Nephron (organoid): ENCODE results near the gene SLC12A8.
A peak's percentile ranks its signal among the peaks of the same experiment; 100 is the strongest.

ENCODE experiments used
- H3K27ac Mint-ChIP-seq, 3 experiments: 2 replicates each; pipeline ENCODE4 v1.8.0; 2020; ENCODE audit warnings: mixed read lengths in 3 of 3, mild to moderate bottlenecking in 2 of 3, moderate library complexity in 1 of 3
- H3K27me3 Mint-ChIP-seq: 2 replicates; pipeline ENCODE4 v1.8.0; 2021; ENCODE audit warnings: low read depth, mild to moderate bottlenecking, moderate library complexity, mixed read lengths
- H3K36me3 Mint-ChIP-seq: 2 replicates; pipeline ENCODE4 v1.8.0; 2020; ENCODE audit warnings: low read depth, mixed read lengths
- H3K4me1 Mint-ChIP-seq: 2 replicates; pipeline ENCODE4 v1.8.0; 2020; ENCODE audit warnings: mixed read lengths
- H3K4me3 Mint-ChIP-seq, 3 experiments: 2 replicates each; pipeline ENCODE4 v1.8.0; 2020; ENCODE audit warnings: mild to moderate bottlenecking in 3 of 3, mixed read lengths in 3 of 3, moderate library complexity in 2 of 3
- H3K9me3 Mint-ChIP-seq: 2 replicates; pipeline ENCODE4 v1.8.0; 2020; ENCODE audit warnings: mixed read lengths
- TF ChIP-seq, protein P1 (sequence below), 3 experiments: fragments of 200-600 bp; sonication (generic); IDR thresholded peaks; one replicate each; pipeline ENCODE4 v1.5.0; 2021; ENCODE audit warnings: antibody characterized with exemption in 3 of 3; ENCODE audit not compliant: unreplicated experiment in 3 of 3

The SLC12A8 gene

DNA sequence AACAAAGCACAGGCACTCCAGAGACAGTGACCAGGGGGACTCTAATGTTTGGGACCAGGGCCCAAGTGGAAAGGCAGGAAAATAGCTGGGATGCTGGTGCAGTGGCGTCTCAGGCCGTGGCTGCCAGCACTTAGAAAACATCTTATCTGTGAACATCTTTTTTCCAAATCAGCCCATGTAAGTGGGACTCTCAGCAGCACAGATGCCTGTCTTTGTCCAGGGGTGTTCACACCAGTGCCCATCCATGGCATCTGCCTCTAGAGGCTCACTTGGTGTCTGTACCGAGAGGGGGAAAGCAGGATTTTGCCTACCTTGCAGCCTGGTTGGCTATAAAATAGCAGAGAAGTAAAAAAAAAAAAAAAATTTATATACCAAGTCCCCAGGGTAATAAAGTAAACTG, 26.7 kb downstream of the SLC12A8 start:
- H3K27me3 Mint-ChIP-seq, result no peaks in the 10 kb centered on the region
- peaks cover 27% of the 10 kb centered on the region for H3K4me1 Mint-ChIP-seq
- peak overlapping the region; percentile 86 to 94 (median 89) for H3K27ac Mint-ChIP-seq
- TF ChIP-seq, protein P1, sequence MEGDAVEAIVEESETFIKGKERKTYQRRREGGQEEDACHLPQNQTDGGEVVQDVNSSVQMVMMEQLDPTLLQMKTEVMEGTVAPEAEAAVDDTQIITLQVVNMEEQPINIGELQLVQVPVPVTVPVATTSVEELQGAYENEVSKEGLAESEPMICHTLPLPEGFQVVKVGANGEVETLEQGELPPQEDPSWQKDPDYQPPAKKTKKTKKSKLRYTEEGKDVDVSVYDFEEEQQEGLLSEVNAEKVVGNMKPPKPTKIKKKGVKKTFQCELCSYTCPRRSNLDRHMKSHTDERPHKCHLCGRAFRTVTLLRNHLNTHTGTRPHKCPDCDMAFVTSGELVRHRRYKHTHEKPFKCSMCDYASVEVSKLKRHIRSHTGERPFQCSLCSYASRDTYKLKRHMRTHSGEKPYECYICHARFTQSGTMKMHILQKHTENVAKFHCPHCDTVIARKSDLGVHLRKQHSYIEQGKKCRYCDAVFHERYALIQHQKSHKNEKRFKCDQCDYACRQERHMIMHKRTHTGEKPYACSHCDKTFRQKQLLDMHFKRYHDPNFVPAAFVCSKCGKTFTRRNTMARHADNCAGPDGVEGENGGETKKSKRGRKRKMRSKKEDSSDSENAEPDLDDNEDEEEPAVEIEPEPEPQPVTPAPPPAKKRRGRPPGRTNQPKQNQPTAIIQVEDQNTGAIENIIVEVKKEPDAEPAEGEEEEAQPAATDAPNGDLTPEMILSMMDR (IDR thresholded peaks at IDR 0.05; ENCODE audit: unreplicated experiment in 3 of 3), result no peak
- no peaks in the 10 kb centered on the region for H3K36me3 Mint-ChIP-seq
- H3K4me3 Mint-ChIP-seq, result no peak overlapping the region
- H3K9me3 Mint-ChIP-seq, result no peaks in the 10 kb centered on the region

DNA sequence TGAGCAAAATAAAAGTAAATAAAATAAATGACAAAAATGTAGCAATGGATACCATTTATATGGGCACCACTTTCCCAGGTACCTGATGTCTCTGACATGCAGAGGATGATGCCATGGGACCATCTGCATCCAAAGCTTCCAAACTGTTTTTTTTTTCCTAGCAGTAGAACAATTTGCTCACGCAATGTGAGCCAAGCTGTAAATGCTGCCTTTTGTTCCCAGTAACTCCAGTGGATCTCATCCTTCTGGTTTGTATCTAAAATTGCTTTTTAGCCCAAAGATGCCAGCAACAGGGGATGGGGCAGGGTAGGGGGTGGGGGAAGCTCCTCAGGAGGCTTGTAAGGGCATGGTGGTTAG, 32.7 kb downstream of the SLC12A8 start:
- TF ChIP-seq, protein P1 (IDR thresholded peaks at IDR 0.05; ENCODE audit: unreplicated experiment in 3 of 3), result no peak
- no peaks in the 10 kb centered on the region for H3K27me3 Mint-ChIP-seq
- peaks cover 5% of the 10 kb centered on the region for H3K36me3 Mint-ChIP-seq
- peaks cover 6% of the 10 kb centered on the region for H3K4me1 Mint-ChIP-seq
- H3K9me3 Mint-ChIP-seq, result no peaks in the 10 kb centered on the region
- no peak overlapping the region for H3K27ac Mint-ChIP-seq
- no peak overlapping the region for H3K4me3 Mint-ChIP-seq

DNA sequence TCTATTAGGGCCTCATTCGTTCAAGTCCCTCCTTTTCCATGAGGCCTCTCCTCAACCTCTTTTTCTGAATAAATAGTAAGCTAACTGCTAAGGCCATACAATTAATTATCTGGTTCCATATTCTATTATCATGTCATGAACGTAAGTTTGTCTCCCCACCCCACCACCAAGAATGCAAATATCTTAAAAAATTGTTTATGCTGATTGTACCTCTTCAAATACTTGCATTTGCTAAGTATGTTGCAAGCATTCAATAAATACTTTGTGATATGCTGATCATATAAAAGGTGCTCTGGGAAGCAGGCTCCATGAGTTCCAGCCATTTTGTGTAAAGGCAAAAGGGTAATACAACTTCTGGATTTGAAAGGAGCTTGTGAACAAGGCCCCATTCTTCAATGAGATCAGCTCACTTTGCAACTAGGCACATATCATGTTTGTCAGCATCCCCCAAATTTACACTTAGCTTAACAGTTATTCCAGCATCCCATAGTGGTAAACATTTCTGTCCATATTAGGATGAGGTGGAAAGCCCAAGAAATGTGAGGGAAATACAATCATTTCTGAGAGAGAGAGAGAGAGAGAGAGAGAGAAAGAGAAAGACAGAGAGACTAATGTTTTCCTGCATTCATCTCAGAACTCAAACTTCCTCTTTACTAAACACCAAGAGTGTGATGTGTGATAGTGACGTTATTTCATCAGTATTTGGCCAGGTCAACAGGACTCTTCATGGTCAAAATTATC, 33.2 kb downstream of the SLC12A8 start:
- TF ChIP-seq, protein P1 (IDR thresholded peaks at IDR 0.05; ENCODE audit: unreplicated experiment in 3 of 3), result no peak
- Mint-ChIP-seq H3K4me3 (no peak overlapping the region), H3K9me3 (peaks cover 5% of the 10 kb centered on the region), H3K4me1 (peaks cover under 1% of the 10 kb centered on the region), H3K27ac (no peak overlapping the region), H3K36me3 (peaks cover 10% of the 10 kb centered on the region), H3K27me3 (no peaks in the 10 kb centered on the region)

DNA sequence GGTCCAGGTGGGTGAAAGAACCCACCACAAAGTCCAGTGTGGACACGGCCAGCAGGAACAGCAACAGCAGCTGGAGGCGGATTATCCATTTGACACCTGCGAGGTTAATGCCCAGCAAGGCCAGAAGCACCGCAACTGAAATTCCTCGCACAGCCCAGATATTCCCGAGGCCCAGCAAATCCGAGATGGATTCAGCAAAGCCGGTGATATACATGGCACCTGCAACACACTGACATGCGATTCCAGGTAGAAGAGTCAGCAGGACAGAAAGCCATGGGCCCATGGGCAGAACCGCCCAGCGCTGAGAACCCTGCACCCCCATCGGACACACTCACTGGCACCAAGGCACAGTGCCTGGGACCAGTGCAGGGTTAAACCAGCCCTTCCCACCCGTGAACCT, 34.8 kb downstream of the SLC12A8 start:
- Mint-ChIP-seq H3K36me3 (peaks cover 23% of the 10 kb centered on the region), H3K27me3 (no peaks in the 10 kb centered on the region), H3K4me3 (no peak overlapping the region), H3K27ac (no peak overlapping the region), H3K9me3 (peaks cover 13% of the 10 kb centered on the region), H3K4me1 (no peaks in the 10 kb centered on the region)
- TF ChIP-seq, protein P1 (IDR thresholded peaks at IDR 0.05; ENCODE audit: unreplicated experiment in 3 of 3), result no peak

DNA sequence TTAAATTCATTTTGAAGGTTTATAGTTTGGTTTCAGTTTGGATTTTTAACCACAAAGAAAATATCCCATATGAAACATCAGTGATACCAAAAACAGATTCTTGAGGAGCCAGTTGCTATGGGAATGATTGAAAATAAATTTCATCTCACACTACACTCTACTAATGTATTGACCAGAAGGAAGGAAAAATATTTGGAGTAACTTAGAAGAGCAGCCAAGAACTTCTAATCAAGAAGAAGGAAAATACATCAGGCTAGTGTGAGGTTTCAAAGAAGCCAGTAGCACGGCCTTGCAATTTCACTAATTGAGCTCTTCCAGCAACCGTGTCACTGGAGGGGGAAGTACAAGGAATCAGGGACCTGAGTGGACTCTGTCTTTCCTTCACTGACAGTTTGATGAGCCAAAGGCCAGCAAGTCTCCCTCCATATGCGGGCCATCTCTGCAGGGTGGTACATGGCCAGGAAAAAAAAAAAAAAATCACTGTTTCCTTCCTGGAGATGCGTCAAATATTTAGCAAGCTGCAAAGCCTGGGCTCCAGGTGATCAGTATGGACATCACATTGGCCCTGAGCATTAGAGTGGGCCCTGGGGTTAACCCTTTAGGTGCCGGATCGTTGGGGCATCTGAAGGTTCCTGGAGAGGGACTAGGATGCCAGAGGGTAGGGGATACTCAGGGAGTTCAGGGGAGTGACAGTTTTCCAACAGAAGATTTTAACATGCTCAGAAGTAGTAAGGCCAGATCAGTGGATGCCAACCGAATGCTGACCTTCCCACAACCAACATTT, 37.1 kb downstream of the SLC12A8 start:
- TF ChIP-seq, protein P1 (IDR thresholded peaks at IDR 0.05; ENCODE audit: unreplicated experiment in 3 of 3), result no peak
- Mint-ChIP-seq H3K27me3 (no peaks in the 10 kb centered on the region), H3K36me3 (peaks cover 27% of the 10 kb centered on the region), H3K9me3 (peaks cover 13% of the 10 kb centered on the region), H3K4me3 (no peak overlapping the region), H3K27ac (no peak overlapping the region), H3K4me1 (no peaks in the 10 kb centered on the region)
